ENCODE measurements around the gene LPO.

DNA sequence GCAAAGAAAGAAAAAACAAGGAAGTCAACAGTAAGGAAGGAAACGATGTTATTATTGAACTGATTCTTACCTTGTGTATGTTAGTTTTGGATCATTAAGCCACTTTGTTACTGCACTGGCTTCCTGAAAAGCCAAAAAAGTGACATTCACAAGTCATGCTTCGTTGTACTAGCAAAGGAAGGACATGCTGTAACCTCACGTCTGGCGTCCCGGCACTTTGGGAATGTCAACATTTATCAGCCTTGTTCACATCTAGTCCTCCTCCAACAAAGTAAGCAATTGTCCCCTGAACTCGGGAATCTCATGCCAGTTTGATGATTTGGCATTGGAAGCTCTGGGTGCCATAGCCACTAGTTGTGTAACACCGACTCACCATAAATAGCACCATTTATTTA is 18.6 kb upstream of the LPO start:
- TF ChIP-seq EZH2 (IDR thresholded peaks at IDR 0.05; ENCODE audit: low read length, missing control alignments) = no peak
- TF ChIP-seq, protein P1, sequence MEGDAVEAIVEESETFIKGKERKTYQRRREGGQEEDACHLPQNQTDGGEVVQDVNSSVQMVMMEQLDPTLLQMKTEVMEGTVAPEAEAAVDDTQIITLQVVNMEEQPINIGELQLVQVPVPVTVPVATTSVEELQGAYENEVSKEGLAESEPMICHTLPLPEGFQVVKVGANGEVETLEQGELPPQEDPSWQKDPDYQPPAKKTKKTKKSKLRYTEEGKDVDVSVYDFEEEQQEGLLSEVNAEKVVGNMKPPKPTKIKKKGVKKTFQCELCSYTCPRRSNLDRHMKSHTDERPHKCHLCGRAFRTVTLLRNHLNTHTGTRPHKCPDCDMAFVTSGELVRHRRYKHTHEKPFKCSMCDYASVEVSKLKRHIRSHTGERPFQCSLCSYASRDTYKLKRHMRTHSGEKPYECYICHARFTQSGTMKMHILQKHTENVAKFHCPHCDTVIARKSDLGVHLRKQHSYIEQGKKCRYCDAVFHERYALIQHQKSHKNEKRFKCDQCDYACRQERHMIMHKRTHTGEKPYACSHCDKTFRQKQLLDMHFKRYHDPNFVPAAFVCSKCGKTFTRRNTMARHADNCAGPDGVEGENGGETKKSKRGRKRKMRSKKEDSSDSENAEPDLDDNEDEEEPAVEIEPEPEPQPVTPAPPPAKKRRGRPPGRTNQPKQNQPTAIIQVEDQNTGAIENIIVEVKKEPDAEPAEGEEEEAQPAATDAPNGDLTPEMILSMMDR (conservative IDR thresholded peaks at IDR 0.05 in 1 of 2, IDR thresholded peaks at IDR 0.05 in 1 of 2; ENCODE audit: low read depth in 1 of 2, low read length in 2 of 2) = no peak
